ENCODE measurements around the gene COA1.

DNA sequence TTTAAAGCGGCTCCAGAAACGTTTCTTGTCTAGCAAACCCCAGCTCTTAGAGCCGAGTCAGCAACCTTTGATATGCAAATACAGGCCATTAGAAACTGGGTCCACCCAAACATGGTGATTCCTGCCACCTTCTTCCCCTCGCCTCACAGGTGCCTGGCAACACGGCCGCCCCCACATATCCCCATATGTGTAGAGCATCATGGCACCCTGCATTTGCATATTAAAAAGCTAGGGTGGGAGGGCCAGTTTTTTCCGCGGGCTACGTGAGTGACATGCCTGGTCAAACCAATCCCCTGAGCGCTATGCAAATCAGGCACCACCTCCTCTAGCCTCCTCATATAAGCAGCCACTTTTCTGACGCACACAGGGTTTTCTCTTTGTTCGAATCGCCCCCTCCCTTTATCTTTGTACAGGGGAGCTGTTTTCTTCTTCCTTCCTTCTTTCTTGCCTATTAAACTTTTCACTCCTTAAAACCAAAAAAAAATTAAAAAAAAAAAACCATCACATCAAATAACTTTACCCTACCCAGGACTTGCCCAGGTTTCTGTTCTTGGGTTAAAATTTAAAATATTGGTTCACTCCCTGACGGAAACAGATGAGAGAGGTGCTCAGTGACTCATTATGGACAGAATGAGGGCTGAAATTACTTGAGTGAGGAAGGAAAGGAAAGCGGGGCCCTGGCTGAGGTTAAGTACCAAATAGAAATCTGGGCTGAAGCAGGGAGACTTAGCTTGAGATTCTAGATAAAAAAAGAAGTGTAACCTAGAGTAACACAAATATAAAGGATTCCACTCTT, 59.8 kb downstream of the COA1 start:
- TF ChIP-seq, protein P1, sequence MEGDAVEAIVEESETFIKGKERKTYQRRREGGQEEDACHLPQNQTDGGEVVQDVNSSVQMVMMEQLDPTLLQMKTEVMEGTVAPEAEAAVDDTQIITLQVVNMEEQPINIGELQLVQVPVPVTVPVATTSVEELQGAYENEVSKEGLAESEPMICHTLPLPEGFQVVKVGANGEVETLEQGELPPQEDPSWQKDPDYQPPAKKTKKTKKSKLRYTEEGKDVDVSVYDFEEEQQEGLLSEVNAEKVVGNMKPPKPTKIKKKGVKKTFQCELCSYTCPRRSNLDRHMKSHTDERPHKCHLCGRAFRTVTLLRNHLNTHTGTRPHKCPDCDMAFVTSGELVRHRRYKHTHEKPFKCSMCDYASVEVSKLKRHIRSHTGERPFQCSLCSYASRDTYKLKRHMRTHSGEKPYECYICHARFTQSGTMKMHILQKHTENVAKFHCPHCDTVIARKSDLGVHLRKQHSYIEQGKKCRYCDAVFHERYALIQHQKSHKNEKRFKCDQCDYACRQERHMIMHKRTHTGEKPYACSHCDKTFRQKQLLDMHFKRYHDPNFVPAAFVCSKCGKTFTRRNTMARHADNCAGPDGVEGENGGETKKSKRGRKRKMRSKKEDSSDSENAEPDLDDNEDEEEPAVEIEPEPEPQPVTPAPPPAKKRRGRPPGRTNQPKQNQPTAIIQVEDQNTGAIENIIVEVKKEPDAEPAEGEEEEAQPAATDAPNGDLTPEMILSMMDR (IDR thresholded peaks at IDR 0.05; ENCODE audit: low read length) = no peak
- TF ChIP-seq EZH2 (optimal IDR thresholded peaks at IDR 0.05; ENCODE audit: low read depth, low read length) (no peak), EZH2phosphoT487 (IDR thresholded peaks at IDR 0.05; ENCODE audit: low read length) (no peak)
